SK-N-SH (cell line): ENCODE results near the gene CPED1.

Source experiments
- EZH2phosphoT487 ChIP-seq: fragments of 200-600 bp; sonication (generic); IDR thresholded peaks from 2 replicates; pipeline ENCODE4 v1.6.1; 2017; ENCODE audit warnings: low read depth, mixed run types, mild to moderate bottlenecking, antibody characterized with exemption, moderate library complexity, borderline replicate concordance
- FOSL2 ChIP-seq: IDR thresholded peaks from 2 replicates; pipeline ENCODE4 v1.4.0; 2012; ENCODE audit warnings: low read depth, mild to moderate bottlenecking, moderate library complexity, borderline replicate concordance
- FOXJ3 ChIP-seq: sonication (generic); formaldehyde crosslinking; IDR thresholded peaks from 2 replicates; pipeline ENCODE4 v1.5.1; 2020; ENCODE audit warnings: mild to moderate bottlenecking, missing genetic modification reagents
- JUND ChIP-seq: IDR thresholded peaks from 2 replicates; pipeline ENCODE4 v1.4.0; 2012
- MXI1 ChIP-seq: IDR thresholded peaks from 2 replicates; pipeline ENCODE4 v1.6.1; 2012; ENCODE audit warnings: mild to moderate bottlenecking, low read depth, low read length, improper control_type of control experiment
- RFX5 ChIP-seq: IDR thresholded peaks from 2 replicates; pipeline ENCODE4 v1.6.1; 2012; ENCODE audit warnings: mild to moderate bottlenecking, improper control_type of control experiment, low read length
- TAF1 ChIP-seq: IDR thresholded peaks from 2 replicates; pipeline ENCODE4 v1.6.1; 2012; ENCODE audit warnings: low read depth, mild to moderate bottlenecking, low read length, moderate library complexity, borderline replicate concordance
- TF ChIP-seq, protein P1 (sequence below): fragments of 200-600 bp; sonication (generic); IDR thresholded peaks from 2 replicates; pipeline ENCODE4 v1.6.1; 2017; ENCODE audit warnings: antibody characterized with exemption, mild to moderate bottlenecking, moderate library complexity

DNA sequence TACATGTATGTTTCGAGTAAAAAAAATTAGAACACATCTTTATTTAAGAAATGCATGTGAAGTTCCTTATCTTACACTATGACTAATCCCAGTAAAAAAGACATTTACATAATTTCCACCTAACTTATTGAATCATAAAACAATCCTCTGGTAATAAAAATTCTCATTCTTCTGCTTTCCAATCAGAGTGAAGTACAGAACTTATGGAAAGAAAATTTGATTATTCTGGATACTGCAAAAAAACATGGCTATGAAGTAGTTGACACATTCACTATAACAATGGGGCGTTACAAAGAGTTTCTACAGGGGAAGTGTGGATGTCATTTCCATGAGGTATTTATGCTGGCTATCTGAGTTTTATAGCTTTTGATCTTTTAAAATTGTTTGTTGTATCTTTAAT is 282.6 kb downstream of the CPED1 start:
- no peak for TF ChIP-seq RFX5
- TF ChIP-seq, protein P1, sequence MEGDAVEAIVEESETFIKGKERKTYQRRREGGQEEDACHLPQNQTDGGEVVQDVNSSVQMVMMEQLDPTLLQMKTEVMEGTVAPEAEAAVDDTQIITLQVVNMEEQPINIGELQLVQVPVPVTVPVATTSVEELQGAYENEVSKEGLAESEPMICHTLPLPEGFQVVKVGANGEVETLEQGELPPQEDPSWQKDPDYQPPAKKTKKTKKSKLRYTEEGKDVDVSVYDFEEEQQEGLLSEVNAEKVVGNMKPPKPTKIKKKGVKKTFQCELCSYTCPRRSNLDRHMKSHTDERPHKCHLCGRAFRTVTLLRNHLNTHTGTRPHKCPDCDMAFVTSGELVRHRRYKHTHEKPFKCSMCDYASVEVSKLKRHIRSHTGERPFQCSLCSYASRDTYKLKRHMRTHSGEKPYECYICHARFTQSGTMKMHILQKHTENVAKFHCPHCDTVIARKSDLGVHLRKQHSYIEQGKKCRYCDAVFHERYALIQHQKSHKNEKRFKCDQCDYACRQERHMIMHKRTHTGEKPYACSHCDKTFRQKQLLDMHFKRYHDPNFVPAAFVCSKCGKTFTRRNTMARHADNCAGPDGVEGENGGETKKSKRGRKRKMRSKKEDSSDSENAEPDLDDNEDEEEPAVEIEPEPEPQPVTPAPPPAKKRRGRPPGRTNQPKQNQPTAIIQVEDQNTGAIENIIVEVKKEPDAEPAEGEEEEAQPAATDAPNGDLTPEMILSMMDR, result no peak
- no peak for TF ChIP-seq JUND
- TF ChIP-seq FOSL2, result no peak
- no peak for TF ChIP-seq EZH2phosphoT487
- no peak for TF ChIP-seq TAF1
- TF ChIP-seq FOXJ3 (CRISPR knock-in tag), result no peak
- TF ChIP-seq MXI1, result no peak
